ENCODE data around the gene FOXRED2.
A peak's percentile ranks its signal among the peaks of the same experiment; 100 is the strongest.

FOXRED2 gene

DNA sequence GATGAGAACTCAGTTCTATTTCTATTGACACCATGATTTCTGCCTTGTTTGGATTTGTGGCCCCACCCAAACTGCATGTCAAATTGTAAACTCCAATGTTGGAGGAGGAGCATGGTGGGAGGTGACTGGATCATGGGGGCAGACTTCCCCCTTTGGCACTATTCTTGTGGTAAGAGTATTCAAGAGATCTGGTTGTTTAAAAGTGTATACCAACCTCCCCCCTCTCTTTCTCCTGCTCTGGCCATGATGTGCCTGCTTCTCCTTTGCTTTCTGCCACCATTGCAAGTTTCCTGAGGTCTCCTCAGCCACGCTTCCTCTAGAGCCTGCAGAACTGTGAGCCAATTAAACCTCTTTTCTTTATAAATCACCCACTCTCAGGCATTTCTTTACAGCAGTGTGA lies 7.9 kb upstream of the FOXRED2 start:
- DNase-seq = no peak

GRCh38 chr22:36512991-36513390 lies 6.2 kb upstream of the FOXRED2 start:
- no peak for DNase-seq

GRCh38 chr22:36512333-36512732 lies 5.5 kb upstream of the FOXRED2 start:
- DNase-seq = no peak

GRCh38 chr22:36510966-36511881 lies 4.4 kb upstream of the FOXRED2 start:
- DNase-seq = peak in 1 of 2 experiments; percentile 51

DNA sequence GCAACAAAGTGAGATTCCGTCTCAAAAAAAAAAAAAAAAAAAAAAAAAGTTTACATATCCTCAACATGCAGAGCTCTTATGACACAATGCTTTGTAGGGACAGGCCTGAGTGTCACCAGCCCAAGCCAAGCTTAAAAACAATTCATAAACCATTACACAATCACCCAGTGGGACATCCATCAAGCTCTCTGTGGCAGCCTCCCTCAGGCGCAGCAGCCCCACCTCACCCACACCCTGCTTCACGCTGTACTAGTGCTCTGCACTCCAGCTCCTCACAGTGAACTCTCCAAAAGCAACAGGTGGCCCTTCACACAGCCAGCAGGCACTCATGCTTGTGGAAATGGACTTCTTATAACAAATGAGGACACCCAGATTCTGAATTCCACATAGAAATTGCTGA lies 3.5 kb upstream of the FOXRED2 start:
- no peak for DNase-seq

- no peak for DNase-seq
Measured at GRCh38 chr22:36507518-36508010, 724 bp upstream of the FOXRED2 start.

- peak in 1 of 2 experiments; percentile 23 for DNase-seq
Measured at GRCh38 chr22:36505998-36506635, 723 bp downstream of the FOXRED2 start.

- DNase-seq = no peak
Measured at GRCh38 chr22:36497910-36498665, 8.8 kb downstream of the FOXRED2 start.

DNA sequence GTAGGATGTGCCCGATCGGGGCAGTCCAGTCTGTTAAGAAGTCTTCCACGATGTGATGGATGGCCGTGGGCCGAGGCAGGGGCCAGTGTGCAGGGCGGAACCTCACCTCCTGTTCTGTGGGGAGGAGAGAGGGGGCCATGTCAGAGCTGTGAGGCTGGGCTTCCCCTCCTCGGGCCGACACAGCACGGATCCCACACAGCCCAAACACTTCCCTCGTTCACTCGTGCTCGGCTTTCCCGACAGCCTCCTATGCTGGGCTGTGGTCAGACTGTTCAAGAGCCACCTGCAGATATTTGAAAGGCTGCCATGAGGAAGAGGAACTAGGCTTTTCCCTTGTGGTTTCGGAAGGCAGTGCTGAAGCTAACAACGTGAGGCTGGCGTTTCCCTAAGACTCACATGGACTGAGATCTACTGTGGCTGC lies 13.1 kb downstream of the FOXRED2 start:
- DNase-seq = no peak

DNA sequence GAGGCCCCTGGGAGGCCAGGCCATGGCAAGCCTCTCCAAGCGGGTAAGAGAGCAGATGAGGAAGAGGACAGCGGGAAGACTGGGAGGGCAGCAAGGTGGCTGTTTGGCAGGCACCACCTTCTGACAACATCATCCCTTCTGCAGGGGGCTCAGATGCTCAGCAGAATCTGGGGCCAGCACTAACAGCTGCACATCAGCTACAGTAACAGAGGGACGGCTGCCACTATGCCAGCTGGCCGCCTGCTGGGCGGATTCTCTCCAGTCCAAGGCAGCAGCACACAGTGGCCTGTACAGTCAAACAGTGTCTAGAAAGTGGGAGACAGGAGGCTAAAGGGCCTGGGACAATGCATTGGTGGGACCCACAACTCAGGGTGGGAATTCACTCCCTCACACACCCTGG lies 14.7 kb downstream of the FOXRED2 start:
- no peak for DNase-seq

DNA sequence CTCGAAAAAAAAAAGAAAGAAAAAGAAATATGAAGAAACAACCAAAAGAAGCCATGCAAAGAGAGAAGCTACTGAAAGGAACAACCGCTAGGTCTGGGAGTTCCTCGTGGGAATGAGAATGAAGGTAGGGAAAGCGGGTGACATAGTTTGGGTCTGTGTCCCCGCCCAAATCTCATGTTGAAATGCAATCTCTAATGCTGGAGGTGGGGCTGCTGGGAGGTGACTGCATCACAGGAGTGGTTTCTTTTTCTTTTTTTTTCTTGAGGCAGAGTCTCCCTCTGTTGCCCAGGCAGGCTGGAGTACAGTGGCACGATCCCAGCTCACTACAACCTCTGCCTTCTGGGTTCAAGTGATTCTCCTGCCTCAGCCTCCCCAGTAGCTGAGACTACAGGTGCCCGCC lies 15.7 kb downstream of the FOXRED2 start:
- DNase-seq = no peak

DNA sequence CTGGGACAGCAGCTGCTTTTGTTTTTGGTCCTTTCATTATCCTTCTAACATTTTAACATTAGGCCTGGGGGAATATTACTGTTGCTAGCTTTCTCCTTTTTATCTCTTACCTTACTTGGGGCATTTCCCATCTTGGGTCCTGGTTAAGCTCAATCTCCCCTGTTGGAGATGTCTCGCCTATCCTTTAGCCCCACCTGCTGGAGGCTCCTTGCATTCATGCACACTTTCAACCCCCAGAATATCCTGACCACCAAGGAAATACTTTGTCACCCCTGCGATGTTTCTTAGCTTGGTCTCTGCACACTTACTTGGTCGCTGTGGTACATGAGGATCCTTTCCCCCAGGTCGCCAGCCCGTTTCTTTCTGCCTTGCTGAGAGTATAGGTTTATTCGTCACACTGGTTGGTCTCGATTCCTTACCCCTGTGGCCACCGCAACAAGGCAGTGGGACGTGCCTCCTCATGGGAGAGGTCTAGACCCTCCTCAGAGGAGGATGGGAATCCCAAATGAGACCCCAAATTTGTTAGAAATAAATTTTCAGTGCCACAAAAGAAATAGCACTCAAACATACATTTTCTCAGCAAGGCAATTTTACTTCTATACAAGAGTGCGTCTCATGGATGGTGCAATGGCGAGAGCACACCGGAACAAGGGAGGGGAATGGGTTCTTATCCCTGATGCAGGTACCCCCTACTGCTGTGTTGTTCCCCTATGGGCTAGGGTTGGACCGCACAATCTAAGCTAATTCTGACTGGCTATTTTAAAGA lies 20.0 kb downstream of the FOXRED2 start:
- DNase-seq = peak in 1 of 2 experiments; percentile 36

DNA sequence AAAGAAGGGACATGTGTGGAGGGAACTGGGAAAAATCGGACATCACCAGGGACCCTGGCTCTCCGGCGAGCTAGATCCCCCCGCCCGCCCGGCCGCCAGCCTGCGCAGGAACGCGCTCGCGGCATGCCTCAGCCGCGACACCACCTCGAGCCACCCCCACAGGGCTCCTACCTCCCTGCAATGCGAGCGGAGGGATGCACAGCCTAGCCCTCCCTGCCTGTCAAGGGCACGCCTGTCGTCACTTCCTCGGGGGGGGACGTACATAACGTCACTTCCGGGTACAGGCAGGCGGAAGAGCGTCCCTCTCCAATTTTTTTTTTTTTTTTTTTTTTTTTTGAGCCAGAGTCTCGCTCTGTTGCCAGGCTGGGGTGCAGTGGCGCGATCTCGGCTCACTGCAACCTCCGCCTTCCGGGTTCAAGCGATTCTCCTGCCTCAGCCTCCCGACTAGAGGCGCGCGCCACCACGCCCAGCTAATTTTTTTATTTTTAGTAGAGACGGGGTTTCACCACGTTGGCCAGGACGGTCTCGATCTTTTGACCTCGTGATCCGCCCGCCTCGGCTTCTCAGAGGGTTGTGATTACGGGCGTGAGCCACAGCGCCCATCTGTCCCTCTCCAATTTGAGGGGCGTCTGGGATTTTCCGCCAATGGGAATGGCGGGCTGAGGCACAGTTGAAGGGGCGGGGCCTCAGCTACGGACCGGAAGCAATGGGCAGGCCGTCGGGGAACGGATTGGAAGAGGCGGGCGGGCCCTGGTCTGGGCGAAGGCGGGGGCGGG lies 25.3 kb downstream of the FOXRED2 start, which contains the start of gene TXN2:
TSS of gene TXN2 (minus strand) at position 248 of the 776 bp plus-strand sequence. CDS start 803 bp downstream, outside the sequence.
- peak; percentile 81 to 95 for DNase-seq

DNA sequence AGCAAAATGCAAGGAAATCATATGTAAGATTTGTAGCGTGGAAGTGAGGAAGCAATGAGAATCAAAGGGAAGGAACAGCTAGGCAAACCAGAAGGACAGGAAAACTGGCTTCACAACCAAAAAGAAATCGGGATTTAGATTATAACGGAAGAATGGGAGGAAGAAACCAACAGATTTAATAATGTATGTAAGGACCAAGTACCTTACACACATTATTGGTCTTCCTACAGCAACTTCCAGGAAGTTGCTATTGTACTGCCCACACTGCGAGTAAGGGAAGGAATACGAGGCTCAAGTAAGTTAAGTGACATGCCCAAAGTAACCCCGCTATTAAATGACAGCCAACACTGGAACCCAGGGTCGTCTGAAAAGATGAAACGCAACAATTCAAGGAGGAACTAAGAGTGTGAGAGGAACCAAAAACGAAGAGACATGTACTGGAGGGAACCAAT lies 25.9 kb downstream of the FOXRED2 start:
- DNase-seq = no peak

- DNase-seq = no peak
Measured at GRCh38 chr22:36478966-36479365, 27.9 kb downstream of the FOXRED2 start.

GRCh38 chr22:36475341-36475740 lies 31.5 kb downstream of the FOXRED2 start:
- DNase-seq = no peak

DNA sequence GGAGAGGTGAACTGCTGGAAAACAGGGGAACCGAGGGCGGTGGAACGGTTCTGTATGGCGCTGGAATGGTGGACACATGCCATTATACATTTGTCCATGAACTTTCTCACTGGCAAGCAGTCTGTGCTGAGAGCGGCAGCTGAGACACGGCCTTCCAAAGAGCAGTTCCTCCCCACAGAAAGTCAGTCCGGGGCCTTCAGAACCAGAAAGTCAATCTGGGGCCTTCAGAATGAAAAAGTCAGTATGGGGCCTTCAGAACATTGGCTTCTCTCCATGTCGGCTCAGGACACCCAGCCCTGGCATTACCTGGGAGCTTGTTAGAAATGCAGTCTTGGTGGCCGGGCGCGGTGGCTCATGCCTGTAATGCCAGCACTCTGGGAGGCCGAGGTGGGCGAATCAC lies 34.2 kb downstream of the FOXRED2 start:
- DNase-seq = no peak

GRCh38 chr22:36471341-36471821 lies 35.5 kb downstream of the FOXRED2 start:
- DNase-seq = no peak

GRCh38 chr22:36470994-36471331 lies 35.9 kb downstream of the FOXRED2 start:
- no peak for DNase-seq

DNA sequence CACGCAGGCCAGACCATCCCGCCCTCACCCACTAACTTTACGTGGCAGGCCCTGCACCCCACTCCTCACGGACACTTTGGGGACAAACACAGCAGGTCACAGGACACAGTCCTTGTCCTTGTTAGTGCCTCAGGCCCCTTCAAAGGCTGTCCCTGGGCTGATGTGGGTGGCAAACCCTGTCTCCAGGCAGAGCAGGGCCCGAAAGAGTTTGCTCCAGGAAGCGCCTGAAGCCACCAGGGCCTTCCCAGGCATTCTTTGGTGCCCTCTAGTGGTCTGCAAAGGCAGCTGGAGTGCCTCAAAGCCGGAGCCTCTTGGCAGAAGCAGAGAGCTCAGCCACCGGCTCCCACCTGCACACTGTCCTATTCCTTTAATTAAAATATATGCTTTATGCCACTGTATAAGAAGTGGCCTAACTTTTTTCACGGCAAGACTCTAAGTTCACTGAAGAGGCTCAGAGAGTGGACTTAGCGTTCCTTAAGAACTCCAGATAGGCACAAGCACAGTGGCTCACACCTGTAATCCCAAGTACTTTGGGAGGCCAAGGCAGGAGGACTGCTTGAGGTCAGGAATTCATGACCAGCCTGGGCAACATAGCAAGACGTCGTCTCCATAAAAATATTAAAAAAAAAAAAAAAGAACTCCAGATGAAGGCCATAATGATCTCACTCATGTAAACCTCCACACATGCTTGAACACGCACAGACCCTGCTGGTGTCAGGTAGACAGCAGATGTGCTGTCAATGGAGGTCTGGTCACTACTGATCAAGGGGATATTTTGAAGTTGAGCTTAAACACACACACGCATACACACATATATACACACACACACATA lies 36.5 kb downstream of the FOXRED2 start:
- DNase-seq = peak; percentile 29 to 71

Measured in NCI-H526 (cell line).